ENCODE measurements around the gene MAP1LC3B.
"Not testable (repeated sequence)": the region's sequence is repeated elsewhere in the genome, so short reads cannot be mapped to it uniquely, and the experiment has no call there.

Gene MAP1LC3B

DNA sequence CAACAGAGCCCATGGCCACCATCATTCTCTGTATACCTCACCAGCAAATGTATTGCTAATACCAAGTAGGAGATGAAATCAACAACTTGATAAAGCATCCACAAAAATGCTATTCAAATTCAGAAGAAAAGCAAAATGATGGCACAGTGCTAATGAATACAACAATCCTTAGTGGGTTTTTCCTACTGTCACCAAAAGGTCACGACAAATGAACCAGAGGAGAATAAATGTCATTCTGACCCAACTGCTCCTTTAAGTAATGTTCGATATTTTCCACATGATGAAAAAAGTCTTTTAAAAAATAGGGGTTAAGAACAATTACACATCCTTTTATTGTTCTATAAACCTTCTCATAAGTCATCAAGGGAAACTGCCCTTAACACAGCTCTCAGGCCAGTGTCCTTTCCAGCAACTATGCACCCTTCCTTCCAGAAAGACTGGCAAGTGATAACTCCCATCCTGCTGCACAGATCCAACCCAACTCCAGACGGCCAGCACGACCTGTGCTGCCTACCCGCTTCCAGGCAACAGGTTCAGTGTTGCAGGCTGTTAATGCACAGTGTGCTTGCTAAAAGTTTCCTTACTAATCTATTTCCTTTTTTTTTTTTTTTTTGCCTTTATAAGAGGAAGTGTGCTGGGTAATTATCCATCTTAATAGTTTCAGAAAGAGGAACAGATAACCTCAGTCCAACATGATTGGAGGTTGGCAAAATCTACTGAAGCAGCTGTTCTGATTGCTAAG lies 23.9 kb upstream of the MAP1LC3B start:
- no peak for ATAC-seq
- Mint-ChIP-seq H3K4me1 (peaks cover 67% of the 10 kb centered on the region), H3K27ac (no peak overlapping the region), H3K4me3 (no peak overlapping the region), H3K9me3 (no peaks in the 10 kb centered on the region), H3K36me3 (peaks cover 26% of the 10 kb centered on the region)
- DNase-seq (ENCODE audit: low spot score in 2 of 2) = no peak

GRCh38 chr16:87369117-87369765 lies 22.9 kb upstream of the MAP1LC3B start:
- no peak overlapping the region for H3K4me3 Mint-ChIP-seq
- peak overlapping the region; percentile 10 for H3K27ac Mint-ChIP-seq
- H3K36me3 Mint-ChIP-seq = peaks cover 23% of the 10 kb centered on the region
- H3K4me1 Mint-ChIP-seq = peaks cover 68% of the 10 kb centered on the region
- ATAC-seq = no peak
- no peaks in the 10 kb centered on the region for H3K9me3 Mint-ChIP-seq
- no peak for DNase-seq (ENCODE audit: low spot score in 2 of 2)

DNA sequence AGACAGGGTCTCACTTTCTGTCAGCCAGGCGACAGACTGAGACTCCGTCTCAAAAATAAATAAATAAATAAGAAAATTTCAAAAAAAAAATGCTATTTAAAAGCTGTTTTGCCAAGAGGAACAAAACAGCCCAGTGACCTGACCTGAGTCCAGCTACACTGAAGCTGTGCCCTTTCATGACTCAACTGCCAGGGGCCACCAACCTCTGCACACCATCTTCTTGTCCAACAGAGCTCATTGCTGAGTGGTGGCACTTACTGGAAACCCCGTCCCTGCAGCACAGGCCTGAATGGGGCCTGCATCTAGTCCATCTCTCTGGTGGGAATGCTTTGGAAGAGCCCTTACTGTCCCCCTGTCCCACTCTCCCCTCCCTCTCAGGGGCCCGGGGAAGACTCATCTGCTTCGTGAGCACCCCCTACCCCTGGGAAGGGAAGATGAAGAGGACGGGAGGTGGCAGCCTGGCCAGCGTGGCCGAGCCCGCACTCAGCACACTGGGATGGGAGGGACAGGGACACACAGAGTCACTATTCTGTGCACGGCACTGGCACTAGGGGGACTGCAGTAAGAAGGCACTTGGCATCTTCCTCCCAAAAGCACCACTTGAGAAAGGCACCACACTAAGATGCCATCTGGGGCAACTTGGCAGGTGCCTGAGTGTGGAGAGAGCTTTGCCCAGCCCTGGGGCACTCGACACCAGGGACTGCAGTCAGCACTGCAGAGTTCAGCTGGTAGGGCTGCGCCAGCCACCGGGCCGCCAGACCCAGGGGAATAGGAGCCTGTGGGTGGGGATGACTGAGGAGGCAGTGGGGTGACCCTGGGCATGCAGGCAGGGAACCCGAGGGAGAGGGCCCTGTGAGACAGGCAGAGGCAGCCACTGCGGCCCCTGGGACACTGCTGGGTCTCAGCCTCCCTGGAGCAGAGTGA lies 22.1 kb upstream of the MAP1LC3B start:
- peaks cover 61% of the 10 kb centered on the region for H3K4me1 Mint-ChIP-seq
- H3K36me3 Mint-ChIP-seq = peaks cover 27% of the 10 kb centered on the region
- no peak for DNase-seq (ENCODE audit: low spot score in 2 of 2)
- H3K27ac Mint-ChIP-seq = peak overlapping the region; percentile 29
- H3K4me3 Mint-ChIP-seq = no peak overlapping the region
- no peak for ATAC-seq
- no peaks in the 10 kb centered on the region for H3K9me3 Mint-ChIP-seq

DNA sequence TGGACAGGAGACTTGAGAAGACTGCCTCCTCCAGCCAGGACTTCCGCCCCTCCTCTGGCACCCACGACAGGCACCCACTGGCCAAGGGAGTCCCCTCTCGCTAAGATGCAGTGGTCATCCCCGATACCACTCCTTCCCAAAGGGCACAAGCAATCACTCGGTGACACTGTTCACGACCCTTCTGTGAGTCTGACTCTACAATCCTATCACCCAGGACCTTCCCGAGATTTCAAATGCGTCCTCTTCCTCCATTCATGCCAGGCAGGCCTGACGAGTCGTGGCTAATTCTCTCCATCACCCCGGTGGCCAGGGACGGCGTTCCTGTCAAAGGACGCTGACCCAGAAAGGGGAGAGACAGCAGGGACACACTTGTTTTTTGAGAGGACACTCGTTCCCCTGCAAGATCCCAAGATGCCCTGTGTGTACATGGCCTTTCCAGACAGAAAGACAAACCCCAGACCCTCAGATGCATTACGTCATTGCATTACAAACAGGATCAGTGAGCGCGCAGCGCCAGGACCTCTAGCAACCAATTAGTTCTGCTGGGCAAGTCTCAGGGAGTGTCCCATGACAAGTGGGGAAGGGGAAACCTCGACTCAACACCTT lies 20.8 kb upstream of the MAP1LC3B start:
- ATAC-seq = no peak
- Mint-ChIP-seq H3K4me3 (no peak overlapping the region), H3K4me1 (peaks cover 62% of the 10 kb centered on the region), H3K27ac (no peak overlapping the region), H3K36me3 (peaks cover 18% of the 10 kb centered on the region), H3K9me3 (no peaks in the 10 kb centered on the region)
- DNase-seq (ENCODE audit: low spot score in 2 of 2) = no peak

GRCh38 chr16:87372305-87372704 lies 19.8 kb upstream of the MAP1LC3B start:
- H3K4me1 Mint-ChIP-seq = peaks cover 60% of the 10 kb centered on the region
- no peaks in the 10 kb centered on the region for H3K9me3 Mint-ChIP-seq
- no peak for ATAC-seq
- H3K27ac Mint-ChIP-seq = no peak overlapping the region
- no peak overlapping the region for H3K4me3 Mint-ChIP-seq
- H3K36me3 Mint-ChIP-seq = peaks cover 22% of the 10 kb centered on the region
- no peak for DNase-seq (ENCODE audit: low spot score in 2 of 2)

DNA sequence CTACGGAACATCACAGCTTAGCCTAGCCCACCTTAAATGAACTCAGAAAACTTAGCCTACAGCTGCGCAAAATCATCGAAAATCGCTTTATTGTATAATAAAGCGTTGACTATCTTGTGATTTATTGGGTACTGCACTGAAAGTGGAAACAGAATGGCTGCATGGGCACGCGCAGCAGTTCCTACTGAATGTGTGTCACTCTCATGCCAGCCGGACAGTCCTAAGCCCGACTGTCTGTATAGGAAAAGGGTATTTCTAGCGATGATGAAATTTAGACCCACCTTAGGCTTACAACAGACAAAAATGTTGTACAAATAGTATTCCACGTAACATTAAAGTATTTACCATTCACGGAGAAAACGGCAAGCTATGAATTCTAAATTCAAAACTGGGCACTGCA lies 17.8 kb upstream of the MAP1LC3B start:
- Mint-ChIP-seq H3K36me3 (peaks cover 33% of the 10 kb centered on the region), H3K4me1 (peaks cover 42% of the 10 kb centered on the region), H3K9me3 (no peaks in the 10 kb centered on the region), H3K27ac (no peak overlapping the region), H3K4me3 (no peak overlapping the region)
- DNase-seq (ENCODE audit: low spot score in 2 of 2) = no peak
- no peak for ATAC-seq

GRCh38 chr16:87375426-87376135 lies 16.6 kb upstream of the MAP1LC3B start:
- H3K9me3 Mint-ChIP-seq = no peaks in the 10 kb centered on the region
- H3K36me3 Mint-ChIP-seq = peaks cover 38% of the 10 kb centered on the region
- ATAC-seq (no peak), DNase-seq (ENCODE audit: low spot score in 2 of 2) (no peak)
- H3K4me3 Mint-ChIP-seq = no peak overlapping the region
- H3K4me1 Mint-ChIP-seq = peaks cover 36% of the 10 kb centered on the region
- H3K27ac Mint-ChIP-seq = peak overlapping the region; percentile 78

- Mint-ChIP-seq H3K4me3 (no peak overlapping the region), H3K9me3 (no peaks in the 10 kb centered on the region), H3K4me1 (peaks cover 41% of the 10 kb centered on the region), H3K27ac (peak overlapping the region; percentile 78), H3K36me3 (peaks cover 38% of the 10 kb centered on the region)
- DNase-seq (ENCODE audit: low spot score in 2 of 2) (no peak), ATAC-seq (no peak)
These were observed 15.5 kb upstream of the MAP1LC3B start for GRCh38 chr16:87376660-87377059.

DNA sequence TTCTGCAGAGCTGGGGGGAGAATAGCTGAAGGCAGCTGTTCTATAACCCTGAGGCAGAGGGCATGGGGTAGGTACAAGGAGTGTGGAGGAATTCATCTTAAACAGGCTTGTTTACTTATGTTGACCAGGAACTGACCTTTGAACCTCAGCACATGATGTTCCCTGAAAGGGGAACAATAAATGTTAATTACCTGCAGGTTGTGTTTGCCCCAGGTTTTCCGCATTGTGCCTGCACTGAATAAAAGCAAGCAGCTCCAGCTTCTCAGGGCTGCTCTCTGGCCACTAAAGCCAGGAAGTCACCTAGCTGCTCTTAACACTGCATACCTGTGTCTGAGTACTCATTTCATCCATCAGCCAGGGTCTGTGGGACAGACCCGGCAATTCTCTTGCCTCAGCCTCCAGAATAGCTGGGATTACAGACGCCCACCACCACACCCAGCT lies 12.8 kb upstream of the MAP1LC3B start:
- H3K9me3 Mint-ChIP-seq; H3K4me3 Mint-ChIP-seq; ATAC-seq; H3K27ac Mint-ChIP-seq; DNase-seq (ENCODE audit: low spot score in 2 of 2): not testable (repeated sequence)
- Mint-ChIP-seq H3K4me1 (peaks cover 49% of the 10 kb centered on the region), H3K36me3 (peaks cover 50% of the 10 kb centered on the region)

DNA sequence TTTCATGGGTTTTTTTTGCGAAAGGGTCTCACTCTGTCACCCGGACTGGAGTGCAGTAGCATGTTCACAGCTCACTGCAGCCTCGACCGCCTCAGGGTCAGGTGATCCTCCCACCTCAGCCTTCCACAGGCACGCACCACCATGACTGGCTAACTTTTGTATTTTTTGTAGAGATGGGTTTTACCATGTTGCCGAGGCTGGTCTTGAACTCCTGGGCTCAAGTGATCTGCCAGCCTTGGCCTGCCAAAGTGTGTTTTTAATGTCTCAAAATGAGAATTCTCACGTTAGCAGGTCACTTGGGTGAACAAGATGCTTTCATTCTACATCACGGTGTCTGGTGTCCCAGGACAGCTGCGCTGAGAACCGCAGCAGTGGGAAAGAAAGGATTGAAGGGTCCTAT lies 11.7 kb upstream of the MAP1LC3B start:
- Mint-ChIP-seq H3K36me3 (peaks cover 50% of the 10 kb centered on the region), H3K27ac (peak overlapping the region; percentile 64), H3K4me1 (peaks cover 48% of the 10 kb centered on the region), H3K4me3 (peak overlapping the region; percentile 88), H3K9me3 (no peaks in the 10 kb centered on the region)
- DNase-seq (ENCODE audit: low spot score in 2 of 2) (peak in 1 of 2 donors; percentile 57), ATAC-seq (no peak)

- Mint-ChIP-seq H3K36me3 (peaks cover 54% of the 10 kb centered on the region), H3K4me1 (peaks cover 46% of the 10 kb centered on the region), H3K4me3 (peak overlapping the region; percentile 88), H3K9me3 (no peaks in the 10 kb centered on the region), H3K27ac (peak overlapping the region; percentile 64)
- peak in 1 of 2 donors; percentile 56 for DNase-seq (ENCODE audit: low spot score in 2 of 2)
- no peak for ATAC-seq
These were observed 11.3 kb upstream of the MAP1LC3B start for GRCh38 chr16:87380881-87381280.

- peak overlapping the region; percentile 99 for H3K27ac Mint-ChIP-seq
- ATAC-seq = no peak
- no peak for DNase-seq (ENCODE audit: low spot score in 2 of 2)
- no peaks in the 10 kb centered on the region for H3K9me3 Mint-ChIP-seq
- peaks cover 45% of the 10 kb centered on the region for H3K4me1 Mint-ChIP-seq
- peaks cover 48% of the 10 kb centered on the region for H3K36me3 Mint-ChIP-seq
- peak overlapping the region; percentile 88 for H3K4me3 Mint-ChIP-seq
These were observed 9.9 kb upstream of the MAP1LC3B start for GRCh38 chr16:87382023-87382785.

GRCh38 chr16:87383505-87384161 lies 8.5 kb upstream of the MAP1LC3B start, which contains the start of gene FBXO31:
TSS of gene FBXO31 (minus strand) at chr16:87383776. CDS start at chr16:87383744, 32 bp downstream.
- peaks cover 60% of the 10 kb centered on the region for H3K4me1 Mint-ChIP-seq
- peak within 1 kb of the TSS; percentile 99 for H3K27ac Mint-ChIP-seq
- peaks cover 44% of the 10 kb centered on the region for H3K36me3 Mint-ChIP-seq
- H3K4me3 Mint-ChIP-seq = peak within 1 kb of the TSS; percentile 88
- peak; percentile 72 for ATAC-seq
- no peaks in the 10 kb centered on the region for H3K9me3 Mint-ChIP-seq
- peak; percentile 97 to 98 for DNase-seq (ENCODE audit: low spot score in 2 of 2)

Data from stimulated activated effector memory CD8-positive, alpha-beta T cell treated with anti-CD3 and anti-CD28 coated beads, Interleukin-12 subunit alpha, Interleukin-12 subunit beta, amount 100 ng/mL, for 72 hours (primary cell).